ENCODE data around the gene SORCS2. TPM values are rescaled to one million over a fixed set of nuclear protein-coding genes. Genes with fewer than 3 reads are reported as not detected.
A peak's percentile ranks its signal among the peaks of the same experiment; 100 is the strongest.

SORCS2 gene
- total RNA-seq, 6 donors from 2014 or later, result 2.2 to 28.3 (median 7.2) TPM

DNA sequence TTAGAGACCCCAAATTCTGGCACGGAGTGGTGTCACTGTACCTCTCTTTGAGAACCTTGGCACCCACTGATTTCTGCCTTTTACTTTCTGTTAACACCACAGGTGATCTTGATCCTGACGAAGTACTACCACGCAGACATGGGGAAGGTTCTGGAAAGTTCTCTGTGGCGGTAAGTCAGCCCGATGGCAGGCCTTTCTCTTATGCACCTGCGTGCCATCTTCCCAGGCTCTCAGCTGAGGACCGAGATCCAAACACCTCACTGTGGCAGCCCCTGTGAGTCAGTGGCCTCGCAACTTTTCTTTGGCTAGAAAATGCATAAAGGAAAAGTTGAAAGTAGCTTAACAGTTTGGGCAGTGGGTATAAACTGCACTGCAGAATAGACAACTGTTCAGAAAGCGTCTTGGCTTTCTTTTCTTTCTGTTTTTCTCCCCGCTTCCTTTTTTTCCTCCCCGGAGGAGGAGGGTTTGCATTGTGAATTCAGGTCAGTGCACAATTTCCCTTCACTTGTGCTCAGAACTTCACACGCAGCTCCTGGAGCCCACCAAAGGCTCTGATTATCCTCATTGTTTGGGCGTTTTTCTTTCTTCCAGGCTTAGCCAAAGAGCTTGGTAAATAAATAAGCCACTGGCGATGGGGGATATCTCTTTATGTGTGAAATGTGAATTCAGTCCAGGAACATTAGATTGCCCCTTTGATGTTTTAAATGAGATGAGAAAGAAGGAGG lies 204.0 kb downstream of the SORCS2 start:
- peaks cover 0 to 8% (median 4%) of the 10 kb centered on the region in 4 donors for H3K4me1 ChIP-seq
- no peaks in the 10 kb centered on the region for H3K36me3 ChIP-seq
- WGBS, 2 donors, result 80 to 82% methylated on average over 14 of the region's 14 CpGs
- no peak overlapping the region for H3K27ac ChIP-seq
- DNase-seq (peak in 1 of 2 donors; percentile 13), ATAC-seq (ENCODE audit: low FRiP score in 2 of 2) (no peak)
- H3K9me3 ChIP-seq, result no peaks in the 10 kb centered on the region
- H3K4me3 ChIP-seq, result no peak overlapping the region
- no peaks in the 10 kb centered on the region for H3K27me3 ChIP-seq
- TF ChIP-seq POLR2A (IDR thresholded peaks at IDR 0.05), result no peak
- TF ChIP-seq POLR2AphosphoS5 (IDR thresholded peaks at IDR 0.05), result no peak
- TF ChIP-seq, protein P1, sequence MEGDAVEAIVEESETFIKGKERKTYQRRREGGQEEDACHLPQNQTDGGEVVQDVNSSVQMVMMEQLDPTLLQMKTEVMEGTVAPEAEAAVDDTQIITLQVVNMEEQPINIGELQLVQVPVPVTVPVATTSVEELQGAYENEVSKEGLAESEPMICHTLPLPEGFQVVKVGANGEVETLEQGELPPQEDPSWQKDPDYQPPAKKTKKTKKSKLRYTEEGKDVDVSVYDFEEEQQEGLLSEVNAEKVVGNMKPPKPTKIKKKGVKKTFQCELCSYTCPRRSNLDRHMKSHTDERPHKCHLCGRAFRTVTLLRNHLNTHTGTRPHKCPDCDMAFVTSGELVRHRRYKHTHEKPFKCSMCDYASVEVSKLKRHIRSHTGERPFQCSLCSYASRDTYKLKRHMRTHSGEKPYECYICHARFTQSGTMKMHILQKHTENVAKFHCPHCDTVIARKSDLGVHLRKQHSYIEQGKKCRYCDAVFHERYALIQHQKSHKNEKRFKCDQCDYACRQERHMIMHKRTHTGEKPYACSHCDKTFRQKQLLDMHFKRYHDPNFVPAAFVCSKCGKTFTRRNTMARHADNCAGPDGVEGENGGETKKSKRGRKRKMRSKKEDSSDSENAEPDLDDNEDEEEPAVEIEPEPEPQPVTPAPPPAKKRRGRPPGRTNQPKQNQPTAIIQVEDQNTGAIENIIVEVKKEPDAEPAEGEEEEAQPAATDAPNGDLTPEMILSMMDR (IDR thresholded peaks at IDR 0.05), result no peak
- TF ChIP-seq EP300 (IDR thresholded peaks at IDR 0.05), result no peak

DNA sequence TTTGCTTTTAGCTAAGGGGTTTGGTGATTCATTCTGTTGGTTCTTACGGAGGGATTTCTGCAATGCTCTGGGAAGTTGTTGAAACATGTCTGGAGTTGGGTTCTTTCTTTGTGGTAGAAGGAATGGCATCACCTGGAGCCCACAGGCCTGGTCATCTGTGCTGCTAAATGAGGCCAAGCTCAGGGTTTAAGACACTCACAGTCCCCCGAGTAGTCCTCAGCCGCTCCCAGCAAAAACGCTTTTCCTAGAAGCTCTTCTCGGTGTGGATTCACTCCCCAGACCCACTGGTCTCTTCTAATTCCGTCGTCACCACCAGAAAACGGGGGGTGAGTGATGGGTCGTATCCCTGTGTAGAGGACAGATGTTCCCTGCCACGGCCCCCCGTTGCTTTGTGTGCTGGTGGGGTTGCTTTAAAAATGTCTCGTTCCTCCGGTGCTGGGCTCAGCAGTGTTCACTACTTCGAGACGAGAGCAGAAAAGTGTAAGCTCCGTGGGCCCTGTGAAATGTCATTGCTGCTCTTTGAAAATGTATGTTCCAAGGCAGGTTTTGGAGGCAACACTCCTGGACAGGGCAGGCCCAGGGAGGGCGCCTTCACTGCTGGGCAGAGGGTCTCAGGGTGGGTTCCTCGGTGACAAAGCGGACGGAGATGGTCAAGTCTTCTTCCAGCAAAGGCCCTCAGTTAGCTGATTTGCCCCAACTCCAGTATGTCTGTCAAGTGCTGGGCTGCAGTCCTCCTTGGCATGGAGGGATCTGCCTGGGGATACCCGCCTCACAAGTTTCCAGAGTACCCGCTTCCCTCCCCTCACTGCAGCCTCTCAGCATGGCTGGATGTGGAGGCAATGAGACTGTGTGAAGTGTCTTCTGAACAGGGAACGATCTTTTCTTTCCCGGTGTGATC lies 205.1 kb downstream of the SORCS2 start:
- no peaks in the 10 kb centered on the region for H3K27me3 ChIP-seq
- TF ChIP-seq POLR2A (IDR thresholded peaks at IDR 0.05) (no peak), POLR2AphosphoS5 (IDR thresholded peaks at IDR 0.05) (no peak), EP300 (IDR thresholded peaks at IDR 0.05) (no peak)
- TF ChIP-seq, protein P1 (IDR thresholded peaks at IDR 0.05), result no peak
- no peaks in the 10 kb centered on the region for H3K36me3 ChIP-seq
- peaks cover 0 to 8% (median 4%) of the 10 kb centered on the region in 4 donors for H3K4me1 ChIP-seq
- no peak overlapping the region for H3K27ac ChIP-seq
- WGBS, 2 donors, result 72 to 75% methylated on average over 22 to 24 of the region's 24 CpGs
- H3K9me3 ChIP-seq, result no peaks in the 10 kb centered on the region
- H3K4me3 ChIP-seq, result no peak overlapping the region
- ATAC-seq (ENCODE audit: low FRiP score in 2 of 2) (no peak), DNase-seq (peak in 1 of 2 donors; percentile 12)

DNA sequence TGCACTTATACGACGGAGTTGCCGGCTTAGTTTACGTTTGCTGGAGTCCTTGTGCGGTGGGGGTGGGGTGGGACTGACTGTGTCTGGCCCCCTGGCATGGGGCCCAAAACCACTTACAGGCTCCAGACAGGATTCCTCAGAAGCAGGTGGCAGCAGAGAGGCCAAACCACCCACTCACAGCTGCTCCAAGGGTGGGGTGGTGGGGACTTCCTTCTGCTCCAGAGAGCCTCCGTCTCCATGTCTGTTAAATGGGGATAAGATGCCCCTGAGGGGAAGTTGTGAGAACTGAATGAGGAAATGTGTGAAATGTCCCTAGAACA lies 205.7 kb downstream of the SORCS2 start:
- Histone ChIP-seq H3K4me1 (peaks cover 0 to 8% (median 4%) of the 10 kb centered on the region in 4 donors), H3K9me3 (no peaks in the 10 kb centered on the region), H3K4me3 (no peak overlapping the region), H3K36me3 (no peaks in the 10 kb centered on the region), H3K27me3 (no peaks in the 10 kb centered on the region), H3K27ac (no peak overlapping the region)
- no peak for TF ChIP-seq EP300 (IDR thresholded peaks at IDR 0.05)
- TF ChIP-seq, protein P1 (IDR thresholded peaks at IDR 0.05), result peak in 1 of 6 experiments; percentile 17
- DNase-seq (peak in 1 of 2 donors; percentile 89), ATAC-seq (ENCODE audit: low FRiP score in 2 of 2) (peak; percentile 10 to 78)
- WGBS, 2 donors, result 12 to 17% methylated on average over 1 to 6 of the region's 6 CpGs

DNA sequence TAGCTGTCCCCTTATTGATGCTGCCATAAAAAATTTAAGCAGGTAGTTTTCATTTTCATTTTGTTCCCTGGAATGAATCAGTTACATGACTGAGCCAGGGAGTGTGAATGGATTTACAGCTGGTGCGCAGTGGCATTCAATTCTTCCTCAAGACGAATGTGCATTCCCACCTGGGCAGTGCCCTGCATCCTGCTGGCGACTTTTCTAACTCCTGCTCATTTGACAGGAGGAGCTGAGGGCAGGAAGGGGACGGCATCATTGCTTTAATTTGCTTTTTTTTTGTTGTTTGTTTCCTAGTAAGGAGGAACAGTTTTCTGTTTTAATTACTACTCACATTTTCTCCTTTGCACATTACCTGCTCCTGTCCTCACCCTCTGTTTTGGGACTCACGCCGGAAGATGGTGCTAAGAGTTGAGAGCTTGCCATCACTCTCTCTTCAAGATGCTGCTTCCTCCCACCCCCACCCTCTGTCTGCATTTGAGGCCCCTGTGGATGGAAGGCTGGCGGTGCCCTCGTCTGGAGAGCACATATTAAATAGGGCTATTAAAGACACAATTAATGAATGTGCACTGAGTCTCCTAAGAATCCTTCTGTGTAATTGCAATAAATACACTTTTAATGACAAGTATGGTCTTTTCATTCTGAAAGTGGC lies 206.6 kb downstream of the SORCS2 start:
- Histone ChIP-seq H3K4me1 (peaks cover 0 to 8% (median 4%) of the 10 kb centered on the region in 4 donors), H3K9me3 (no peaks in the 10 kb centered on the region), H3K27me3 (no peaks in the 10 kb centered on the region), H3K4me3 (no peak overlapping the region), H3K36me3 (no peaks in the 10 kb centered on the region), H3K27ac (no peak overlapping the region)
- WGBS, 2 donors, result 58 to 64% methylated on average over 8 of the region's 8 CpGs
- DNase-seq (no peak), ATAC-seq (ENCODE audit: low FRiP score in 2 of 2) (no peak)
- TF ChIP-seq POLR2AphosphoS5 (IDR thresholded peaks at IDR 0.05) (no peak), EP300 (IDR thresholded peaks at IDR 0.05) (no peak), POLR2A (IDR thresholded peaks at IDR 0.05) (no peak)
- TF ChIP-seq, protein P1 (IDR thresholded peaks at IDR 0.05), result no peak
